Heart right ventricle (tissue), 16 donors: Measurements from ENCODE around the gene MMP25. TPM values are rescaled to one million over a fixed set of nuclear protein-coding genes. Genes with fewer than 3 reads are reported as not detected.

ENCODE experiments used
- ATAC-seq, 8 donors: fragments of 200-7000 bp; cut with Tn5 transposase; one replicate each; pipeline ENCODE4 v1.9.1; 2020; ENCODE audit warnings: mild to moderate bottlenecking in 8 of 8, moderate library complexity in 8 of 8, moderate number of reproducible peaks in 1 of 8
- DNase-seq, 2 donors: peaks; one replicate each; pipeline ENCODE4 v3.0.0-alpha.2; 2020
- H3K27ac ChIP-seq, 10 donors: fragments of 200-600 bp; sonication (generic) in 2 of 10; one replicate each; pipeline versions ENCODE4 v1.5.0 to v1.8.0; 2020 to 2022; ENCODE audit warnings: mild to moderate bottlenecking in 3 of 10
- H3K27me3 ChIP-seq, 7 donors: fragments of 200-600 bp; one replicate each; pipeline ENCODE4 v1.8.0; 2021 to 2022; ENCODE audit warnings: mild to moderate bottlenecking in 2 of 7
- H3K36me3 ChIP-seq, 9 donors: fragments of 200-600 bp; sonication (generic) in 1 of 9; one replicate each; pipeline versions ENCODE4 v1.5.0 to v1.8.0; 2020 to 2022; ENCODE audit warnings: mild to moderate bottlenecking in 2 of 9
- H3K4me1 ChIP-seq, 9 donors: fragments of 200-600 bp; sonication (generic) in 1 of 9; one replicate each; pipeline versions ENCODE4 v1.5.0 to v1.8.0; 2020 to 2022; ENCODE audit warnings: mild to moderate bottlenecking in 4 of 9
- H3K4me3 ChIP-seq, 10 donors: fragments of 200-600 bp; sonication (generic) in 2 of 10; one replicate each; pipeline versions ENCODE4 v1.5.0 to v1.8.0; 2020 to 2022; ENCODE audit warnings: mild to moderate bottlenecking in 7 of 10, moderate library complexity in 2 of 10
- H3K9me3 ChIP-seq, 11 donors: fragments of 200-600 bp in 10 of 11; sonication (generic) in 2 of 11; one replicate each; pipeline versions ENCODE4 v1.5.0 to v1.8.0; 2013 to 2022; ENCODE audit warnings: mild to moderate bottlenecking in 2 of 11, control low read depth in 1 of 11, moderate library complexity in 1 of 11
- WGBS, 2 donors: extraction: QIAGEN DNeasy Blood & Tissue Kit; methylation state at CpG; one replicate each; pipeline ENCODE4 v1.1.7; 2013; ENCODE audit warnings: inconsistent platforms in 1 of 2; 5-methylcytosine and 5-hydroxymethylcytosine counted together
- intact Hi-C, 10 donors: fragments of 100-400 bp; cut with DNase I; formaldehyde crosslinking; loops; one replicate each; pipeline versions ENCODE4 v1.11.1 to v1.14.2; 2022
- long read RNA-seq, 3 donors: library from polyadenylated mRNA; unstranded; transcript quantifications; one replicate each; pipeline ENCODE4 v2.0.0, GENCODE V29; 2020 to 2021
- polyA plus RNA-seq, 2 donors: library from polyadenylated mRNA; stranded (reverse); fragments of 200-250 nt; gene quantifications; one replicate each; pipeline ENCODE4 v1.2.3, GENCODE V29; 2013
- total RNA-seq, 10 donors: library from RNA; stranded (reverse); fragmentation: NEBNext Ultra II Directional in 3 of 10; extraction: Animal tissue kit (Norgen Biotek cat#: 25700) in 3 of 10; gene quantifications; one replicate each; pipeline versions ENCODE4 v1.2.1 to v1.2.4, GENCODE V29; 2021 to 2023
- TF ChIP-seq, protein P1 (sequence below), 9 donors: fragments of 200-600 bp; sonication (generic) in 2 of 9; IDR thresholded peaks; one replicate each; pipeline versions ENCODE4 v1.5.0 to v1.8.0; 2021 to 2022; ENCODE audit warnings: antibody characterized with exemption in 9 of 9, mild to moderate bottlenecking in 5 of 9, moderate library complexity in 1 of 9
- donor health status: Arrhythmogenic right ventricular cardiomyopathy.
- donor health status: ischemic (EF 13 %, LVEDD 7.1; RV severe dilation, severe dysfunction).
- donor health status: healthy with polysubstance abuse.
- donor health status: DM: no; HTN: yes; CAD: no.
- donor health status: DM: no; HTN: no; CAD: no.
- donor health status: ischemic (EF 25% LVEDD 6.9; RV normal size, moderate dysfunction).
- donor health status: ischemic (EF 25% LVEDD 5.7; RV mildly dilated, moderate dysfunction).
- donor health status: healthy.
- donor health status: DM: yes; HTN: yes; CAD: no.
- donor health status: Ischemic cardiomyopathy.
- donor health status: ischemic (EF 35%, LVEDD 5.7; RV mildly dilated, moderate dysfunction).
- donor health status: nonischemic (EF 11% LVEDD 7.7; RV severe dilation, severe dysfunction).
- donor health status: DM: yes; HTN: yes; CAD: no.
- donor health status: PGD.
- donor health status: ischemic (EF 29% LVEDD 5.4; RV normal size, mild dysfunction).
- donor health status: nonischemic (EF 23%, LVEDD 6.1; RV moderate dilation, normal function).

Gene MMP25
- 1 to 10 TPM in 5 of 10 donors, under 1 TPM in 5; 0.26 to 3.9 (median 1.2) TPM for total RNA-seq
- polyA plus RNA-seq = under 1 TPM; 0.30 to 0.95 TPM
- long read RNA-seq, donor 1, partial matches to known transcripts = 0 of 2 reads
- long read RNA-seq, donor 1, other reads (novel, unspliced or antisense) = 2 of 2 reads
- long read RNA-seq, donor 2 = 0 reads
- long read RNA-seq, donor 3 = 0 reads

GRCh38 chr16:3045758-3046640, at the start of gene MMP25:
Gene MMP25 (plus strand): TSS chr16:3046561. CDS start chr16:3046918, 357 bp downstream.
- ATAC-seq = peak; percentile 29 to 59 (median 42)
- H3K9me3 ChIP-seq = no peaks in the 10 kb centered on the region
- peaks cover 6 to 95% (median 80%) of the 10 kb centered on the region in 7 donors for H3K27me3 ChIP-seq
- TF ChIP-seq, protein P1, sequence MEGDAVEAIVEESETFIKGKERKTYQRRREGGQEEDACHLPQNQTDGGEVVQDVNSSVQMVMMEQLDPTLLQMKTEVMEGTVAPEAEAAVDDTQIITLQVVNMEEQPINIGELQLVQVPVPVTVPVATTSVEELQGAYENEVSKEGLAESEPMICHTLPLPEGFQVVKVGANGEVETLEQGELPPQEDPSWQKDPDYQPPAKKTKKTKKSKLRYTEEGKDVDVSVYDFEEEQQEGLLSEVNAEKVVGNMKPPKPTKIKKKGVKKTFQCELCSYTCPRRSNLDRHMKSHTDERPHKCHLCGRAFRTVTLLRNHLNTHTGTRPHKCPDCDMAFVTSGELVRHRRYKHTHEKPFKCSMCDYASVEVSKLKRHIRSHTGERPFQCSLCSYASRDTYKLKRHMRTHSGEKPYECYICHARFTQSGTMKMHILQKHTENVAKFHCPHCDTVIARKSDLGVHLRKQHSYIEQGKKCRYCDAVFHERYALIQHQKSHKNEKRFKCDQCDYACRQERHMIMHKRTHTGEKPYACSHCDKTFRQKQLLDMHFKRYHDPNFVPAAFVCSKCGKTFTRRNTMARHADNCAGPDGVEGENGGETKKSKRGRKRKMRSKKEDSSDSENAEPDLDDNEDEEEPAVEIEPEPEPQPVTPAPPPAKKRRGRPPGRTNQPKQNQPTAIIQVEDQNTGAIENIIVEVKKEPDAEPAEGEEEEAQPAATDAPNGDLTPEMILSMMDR (IDR thresholded peaks at IDR 0.05) = no peak
- peak within 1 kb of the TSS; percentile 15 to 65 (median 55) for H3K4me3 ChIP-seq
- H3K36me3 ChIP-seq = no peaks in the 10 kb centered on the region
- peak within 1 kb of the TSS in 4 of 10 donors; percentile 17 to 84 (median 49) for H3K27ac ChIP-seq
- WGBS, 2 donors = 0% methylated on average over 69 to 86 of the region's 86 CpGs
- intact Hi-C loops = no loop called here
- DNase-seq = no peak
- H3K4me1 ChIP-seq = peaks cover 13 to 26% (median 19%) of the 10 kb centered on the region in 9 donors

GRCh38 chr16:2999929-3000328, 46.4 kb upstream of the MMP25 start:
- ATAC-seq = no peak
- Histone ChIP-seq H3K9me3 (no peaks in the 10 kb centered on the region), H3K27me3 (peaks cover 0 to 34% (median 10%) of the 10 kb centered on the region in 7 donors), H3K4me3 (no peak overlapping the region), H3K4me1 (peaks cover 0 to 9% (median 6%) of the 10 kb centered on the region in 9 donors), H3K36me3 (no peaks in the 10 kb centered on the region), H3K27ac (no peak overlapping the region)
- TF ChIP-seq, protein P1 (IDR thresholded peaks at IDR 0.05) = no peak
- intact Hi-C loops = no loop called here
- DNase-seq = no peak
- WGBS, 2 donors = 73 to 78% methylated on average over 6 of the region's 6 CpGs

DNA sequence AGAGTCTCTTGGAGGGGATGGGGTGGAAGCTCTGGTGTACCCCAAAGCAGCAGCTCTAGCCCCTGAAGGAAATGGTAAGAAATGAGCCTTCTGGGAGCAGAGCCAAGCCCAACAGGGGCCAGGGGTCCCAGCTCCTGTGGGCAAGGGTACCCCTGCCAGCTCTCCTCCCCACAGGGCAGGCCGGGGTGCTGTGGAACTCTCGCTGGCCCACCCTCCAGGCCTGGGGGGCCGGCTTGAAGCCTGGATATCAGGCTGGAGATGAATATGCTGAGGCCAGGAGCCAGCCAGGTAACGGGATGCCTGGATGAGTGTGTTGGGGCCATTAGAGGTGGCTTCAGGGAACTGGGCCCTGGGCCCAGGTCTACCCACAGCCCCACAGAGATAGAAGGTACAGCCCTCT, 45.8 kb upstream of the MMP25 start:
- no peak overlapping the region for H3K4me3 ChIP-seq
- intact Hi-C loops = no loop called here
- no peaks in the 10 kb centered on the region for H3K36me3 ChIP-seq
- H3K9me3 ChIP-seq = no peaks in the 10 kb centered on the region
- ATAC-seq (no peak), DNase-seq (no peak)
- peaks cover 0 to 40% (median 13%) of the 10 kb centered on the region in 7 donors for H3K27me3 ChIP-seq
- no peak overlapping the region for H3K27ac ChIP-seq
- 88 to 91% methylated on average over 4 of the region's 4 CpGs for WGBS, 2 donors
- H3K4me1 ChIP-seq = peaks cover 0 to 12% (median 8%) of the 10 kb centered on the region in 9 donors
- TF ChIP-seq, protein P1 (IDR thresholded peaks at IDR 0.05) = no peak

DNA sequence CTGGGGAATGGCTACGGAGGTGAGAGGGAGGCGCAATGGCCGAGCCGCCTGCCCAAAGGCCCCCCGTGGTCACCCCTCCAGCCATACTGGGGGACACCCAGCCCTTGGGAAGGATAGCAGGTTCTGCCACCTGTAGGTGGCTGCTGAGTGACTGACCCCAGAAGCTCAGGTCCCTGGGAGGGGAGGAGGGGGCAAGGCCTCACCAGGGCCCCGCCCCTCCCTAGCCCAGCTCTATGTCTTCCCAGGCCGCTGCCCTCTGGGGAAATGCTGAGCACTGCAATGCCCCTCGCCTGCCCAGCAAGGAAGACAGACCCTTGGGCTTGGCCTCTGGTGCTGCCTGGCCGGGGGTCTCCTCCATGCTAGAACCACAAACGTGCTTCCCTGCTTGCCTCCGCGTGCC, 45.0 kb upstream of the MMP25 start:
- DNase-seq (no peak), ATAC-seq (no peak)
- Histone ChIP-seq H3K27me3 (peaks cover 0 to 48% (median 21%) of the 10 kb centered on the region in 7 donors), H3K36me3 (no peaks in the 10 kb centered on the region), H3K4me3 (no peak overlapping the region), H3K27ac (no peak overlapping the region), H3K9me3 (no peaks in the 10 kb centered on the region), H3K4me1 (peaks cover 0 to 12% (median 9%) of the 10 kb centered on the region in 9 donors)
- intact Hi-C loops = no loop called here
- TF ChIP-seq, protein P1 (IDR thresholded peaks at IDR 0.05) = no peak
- 69 to 78% methylated on average over 12 of the region's 12 CpGs for WGBS, 2 donors
